Epithelial cell of proximal tubule (primary cell): ENCODE results near the gene BMERB1. TPM values are rescaled to one million over a fixed set of nuclear protein-coding genes. Genes with fewer than 3 reads are reported as not detected.

ENCODE experiments used
- DNase-seq: peaks from one replicate; pipeline ENCODE4 v3.0.0-alpha.2; 2011; ENCODE audit warnings: low read depth
- H3K4me3 ChIP-seq: 2 replicates; pipeline ENCODE4 v1.5.1; 2011; ENCODE audit warnings: low read depth, mild to moderate bottlenecking, low read length
- CTCF ChIP-seq: conservative IDR thresholded peaks from 2 replicates; pipeline ENCODE4 v1.5.1; 2012; ENCODE audit warnings: low read depth, mild to moderate bottlenecking, low read length
- total RNA-seq: library from RNA; depleted of rRNA; stranded (reverse); fragments of >200 nt; gene quantifications from 2 replicates; pipeline ENCODE4 v1.2.3, GENCODE V29; 2015

The BMERB1 gene
- total RNA-seq, 1 donor from 2014 or later: 15.8 TPM

- no peak overlapping the region for H3K4me3 ChIP-seq
- TF ChIP-seq CTCF: no peak
- no peak for DNase-seq
Observed at GRCh38 chr16:15530085-15530484, 95.7 kb downstream of the BMERB1 start.

DNA sequence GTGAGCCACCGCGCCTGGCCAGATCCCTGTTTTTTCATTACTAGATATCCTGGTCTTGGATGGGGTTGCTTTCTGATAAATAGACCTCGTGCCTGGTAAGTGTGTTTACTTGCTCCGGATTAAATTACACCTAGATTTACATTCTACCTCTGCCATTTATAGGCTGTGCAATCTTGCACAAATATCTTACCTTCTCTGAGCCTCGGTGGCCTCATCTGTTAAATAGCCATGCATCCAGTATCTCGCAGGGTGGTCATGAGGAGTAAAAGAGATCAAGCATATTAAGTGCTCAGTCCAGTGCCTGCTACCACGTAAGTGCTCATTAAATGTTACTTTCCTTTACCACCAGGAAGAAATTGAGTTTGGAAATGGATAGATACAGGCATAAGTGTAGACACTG lies 98.4 kb downstream of the BMERB1 start:
- no peak for DNase-seq
- no peak for TF ChIP-seq CTCF
- H3K4me3 ChIP-seq: no peak overlapping the region

- DNase-seq: no peak
Observed at GRCh38 chr16:15533386-15533785, 99.0 kb downstream of the BMERB1 start.

DNA sequence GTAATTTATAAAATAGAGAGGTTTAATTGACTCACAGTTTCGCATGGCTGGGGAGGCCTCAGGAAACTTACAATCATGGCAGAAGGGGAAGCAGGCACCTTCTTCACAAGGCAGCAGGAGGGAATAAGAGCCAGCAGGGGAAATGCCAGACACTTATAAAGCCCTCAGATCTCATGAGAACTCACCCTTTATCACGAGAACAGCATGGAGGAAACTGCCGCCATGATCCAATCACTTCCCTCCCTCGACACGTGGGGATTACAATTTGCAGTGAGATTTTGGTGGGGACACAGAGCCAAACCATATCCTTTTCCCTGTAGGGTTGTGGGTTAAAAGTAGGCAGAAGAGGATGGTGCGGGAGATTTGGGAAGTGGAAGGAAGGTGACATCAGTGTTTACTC lies 101.4 kb downstream of the BMERB1 start:
- TF ChIP-seq CTCF: no peak
- H3K4me3 ChIP-seq: no peak overlapping the region
- DNase-seq: no peak

More at GRCh38 chr16:15533386-15533785, 99.0 kb downstream of the BMERB1 start:
- H3K4me3 ChIP-seq: no peak overlapping the region
- TF ChIP-seq CTCF: no peak

GRCh38 chr16:15536843-15537242 lies 102.5 kb downstream of the BMERB1 start:
- no peak overlapping the region for H3K4me3 ChIP-seq
- no peak for TF ChIP-seq CTCF
- DNase-seq: no peak

DNA sequence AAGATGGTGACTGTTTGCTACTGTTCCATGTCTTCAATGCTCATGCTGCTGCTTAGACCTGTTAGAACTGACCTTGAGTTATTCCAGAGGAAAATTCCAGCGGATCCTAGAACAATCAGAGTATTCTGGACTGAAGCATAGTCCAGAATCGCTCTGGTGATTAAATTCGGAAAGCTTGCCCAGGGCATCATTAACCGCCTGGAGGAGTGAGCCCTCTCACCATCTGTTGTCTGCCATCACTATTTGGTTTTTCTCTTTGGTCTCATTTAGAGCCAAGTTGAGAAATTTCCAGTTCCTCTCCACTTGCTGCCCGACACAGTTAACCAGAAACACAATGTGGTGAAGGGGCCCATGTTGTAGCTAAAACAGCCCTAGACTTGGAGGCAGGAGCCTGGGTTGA lies 104.1 kb downstream of the BMERB1 start:
- DNase-seq: no peak
- no peak for TF ChIP-seq CTCF
- H3K4me3 ChIP-seq: no peak overlapping the region

- DNase-seq: no peak
- no peak overlapping the region for H3K4me3 ChIP-seq
- no peak for TF ChIP-seq CTCF
Observed at GRCh38 chr16:15539197-15539596, 104.8 kb downstream of the BMERB1 start.
